ENCODE measurements around the gene FOXO3B. TPM values are rescaled to one million over a fixed set of nuclear protein-coding genes. Genes with fewer than 3 reads are reported as not detected.
A peak's percentile ranks its signal among the peaks of the same experiment; 100 is the strongest.
"Not testable (repeated sequence)": the region's sequence is repeated elsewhere in the genome, so short reads cannot be mapped to it uniquely, and the experiment has no call there.

Gene FOXO3B
- polyA plus RNA-seq, 2 of the 4 experiments (the other 2 are of a cell fraction), result 2.7 to 3.2 TPM

DNA sequence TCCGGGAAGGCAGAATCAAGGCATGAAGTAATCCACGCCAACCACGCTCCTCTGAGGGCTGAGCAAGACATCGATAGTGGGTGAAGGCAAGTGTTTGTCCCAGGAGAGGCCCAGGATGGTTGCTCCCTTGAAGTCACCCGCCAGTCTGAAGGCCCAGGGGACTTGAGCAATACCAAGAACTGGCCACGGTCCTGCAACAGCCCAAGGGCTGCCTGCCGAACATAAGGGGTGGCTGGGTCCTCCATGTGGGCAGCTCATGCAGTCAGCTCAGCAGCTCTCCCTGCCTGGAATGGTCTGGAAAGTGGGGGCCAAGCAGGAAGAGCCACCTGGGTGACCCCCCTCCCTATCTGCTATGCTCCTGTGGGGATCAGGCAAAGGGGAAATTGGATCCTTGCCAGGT lies 46.3 kb downstream of the FOXO3B start:
- POLR2A ChIA-PET; FAIRE-seq; H3K9me3 ChIP-seq; CTCF ChIA-PET; H3K4me3 ChIP-seq; H3K4me2 ChIP-seq; H3K4me1 ChIP-seq; DNase-seq (ENCODE audit: low read depth in 1 of 2, low spot score in 1 of 2); H3K27ac ChIP-seq: not testable (repeated sequence)
- ATAC-seq, result peak; percentile 15 to 17; a peak in 1 of 6 replicates
- 84% methylated on average over 7 of the region's 7 CpGs for WGBS (ENCODE audit: missing lambda C conversion rate)

DNA sequence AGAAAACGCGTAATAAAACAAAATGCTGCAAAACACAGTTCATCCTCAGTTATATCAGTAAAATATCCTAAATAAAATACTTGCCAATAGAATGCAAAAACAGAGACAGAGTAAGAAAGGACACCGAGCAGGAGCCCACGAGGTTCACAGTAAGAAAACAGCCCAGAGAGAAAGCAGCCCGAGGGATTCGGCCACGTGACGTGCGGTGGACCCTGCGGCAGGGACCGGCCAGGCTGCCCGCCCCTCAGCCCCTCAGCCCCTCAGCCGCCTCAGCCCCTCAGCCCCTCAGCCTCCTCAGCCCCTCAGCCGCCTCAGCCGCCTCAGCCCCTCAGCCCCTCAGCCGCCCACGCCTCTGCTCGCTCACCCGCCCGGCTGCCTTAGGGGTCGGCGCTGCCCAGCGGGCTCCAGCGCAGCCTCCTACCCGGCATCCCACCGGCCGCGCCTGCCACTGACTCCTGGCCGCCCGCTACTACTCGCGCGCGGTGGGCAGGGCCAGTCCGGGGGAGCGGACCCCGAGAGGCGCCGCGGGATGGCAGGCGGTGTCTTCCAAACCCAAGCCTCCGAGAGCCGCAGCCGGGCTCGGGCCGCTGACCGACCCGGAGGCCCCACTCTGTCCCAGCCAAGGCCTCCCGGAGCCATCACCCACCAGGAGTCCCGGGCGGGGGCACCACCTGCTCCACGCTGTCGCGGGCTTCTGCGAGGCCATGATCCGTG lies 47.4 kb downstream of the FOXO3B start:
- WGBS (ENCODE audit: missing lambda C conversion rate), result 85% methylated on average over 47 of the region's 56 CpGs
- CTCF ChIA-PET; DNase-seq (ENCODE audit: low read depth in 1 of 2, low spot score in 1 of 2); H3K4me3 ChIP-seq; FAIRE-seq; POLR2A ChIA-PET; H3K27ac ChIP-seq; ATAC-seq; H3K4me2 ChIP-seq; H3K9me3 ChIP-seq; H3K4me1 ChIP-seq: not testable (repeated sequence)

Small RNA genes within 50 kb of the gene (small RNA-seq; reads per million reads assigned to genes)
- gene AC026271.2, result 0 reads per million in 6 experiments
- gene AC026271.4, result 0 reads per million in 6 experiments

Other genes with a start within 250 kb of the FOXO3B start
- not detected in 2 replicates for gene LGALS9C, start 205.5 kb downstream of the FOXO3B start, polyA plus RNA-seq (2011; rRNA removed)
- gene LGALS9C, start 205.5 kb downstream of the FOXO3B start, polyA plus RNA-seq (2017; fragmentation: RNase III; extraction: RNeasy Plus Mini Kit Qiagen cat#74134 plus additional on column Dnase treatment), result not detected in 3 replicates
- not detected in 2 replicates for gene TBC1D28, start 37.9 kb downstream of the FOXO3B start, polyA plus RNA-seq (2011; rRNA removed)
- not detected in 3 replicates for gene TBC1D28, start 37.9 kb downstream of the FOXO3B start, polyA plus RNA-seq (2017; fragmentation: RNase III; extraction: RNeasy Plus Mini Kit Qiagen cat#74134 plus additional on column Dnase treatment)
- 2.6 and 3.4 TPM in 2 replicates for gene FBXW10, start 61.7 kb upstream of the FOXO3B start, polyA plus RNA-seq (2011; rRNA removed)
- 3.2 to 5.0 TPM (median 3.8 TPM) in 3 replicates for gene FBXW10, start 61.7 kb upstream of the FOXO3B start, polyA plus RNA-seq (2017; fragmentation: RNase III; extraction: RNeasy Plus Mini Kit Qiagen cat#74134 plus additional on column Dnase treatment)
- 80.8 and 134 TPM in 2 replicates for gene TVP23B, start 98.9 kb upstream of the FOXO3B start, polyA plus RNA-seq (2011; rRNA removed)
- gene TVP23B, start 98.9 kb upstream of the FOXO3B start, polyA plus RNA-seq (2017; fragmentation: RNase III; extraction: RNeasy Plus Mini Kit Qiagen cat#74134 plus additional on column Dnase treatment), result 83.5 to 94.1 TPM (median 85.2 TPM) in 3 replicates
- gene PRPSAP2, start 175.8 kb upstream of the FOXO3B start, polyA plus RNA-seq (2011; rRNA removed), result 76.1 and 82.1 TPM in 2 replicates
- 53.3 to 55.3 TPM (median 54.9 TPM) in 3 replicates for gene PRPSAP2, start 175.8 kb upstream of the FOXO3B start, polyA plus RNA-seq (2017; fragmentation: RNase III; extraction: RNeasy Plus Mini Kit Qiagen cat#74134 plus additional on column Dnase treatment)

Measured in A549 (cell line).